ENCODE data around the gene IFT81. TPM values are rescaled to one million over a fixed set of nuclear protein-coding genes. Genes with fewer than 3 reads are reported as not detected.

The IFT81 gene
- total RNA-seq, 1 donor from 2014 or later, result 17.3 TPM

- DNase-seq (ENCODE audit: low spot score), result no peak
These were observed 33.4 kb downstream of the IFT81 start for GRCh38 chr12:110157539-110157938.

GRCh38 chr12:110159671-110160245 lies 35.6 kb downstream of the IFT81 start:
- DNase-seq (ENCODE audit: low spot score), result no peak

DNA sequence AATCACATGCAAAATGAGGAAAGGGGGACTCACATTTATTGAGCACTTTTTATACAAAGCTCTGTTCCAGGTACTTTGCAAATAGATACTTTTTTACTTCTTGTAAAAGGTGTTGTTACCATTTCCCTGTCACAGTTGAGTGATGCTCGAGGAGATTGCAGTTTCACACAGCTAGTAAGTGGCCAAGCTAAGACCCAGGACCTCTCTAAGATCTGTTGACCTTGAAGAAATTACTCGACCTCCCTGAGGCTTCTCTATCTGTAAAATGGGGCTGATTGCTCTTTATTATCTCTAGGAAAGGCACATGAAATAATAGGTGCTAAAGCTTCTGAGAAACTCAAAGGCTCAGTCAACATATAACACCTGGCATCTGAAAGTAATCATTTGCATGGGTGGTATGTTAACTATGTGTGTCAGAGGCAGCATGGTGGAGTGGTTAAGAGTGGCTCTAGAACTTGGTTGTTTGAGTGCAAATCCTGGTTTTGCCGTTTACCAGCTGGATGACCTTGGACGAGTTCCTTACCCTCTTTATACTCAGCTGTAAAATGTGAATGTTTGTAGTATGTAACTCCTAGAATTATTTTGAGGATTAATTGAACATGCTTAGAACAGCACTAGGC lies 41.5 kb downstream of the IFT81 start:
- DNase-seq (ENCODE audit: low spot score), result no peak

- DNase-seq (ENCODE audit: low spot score), result no peak
These were observed 44.7 kb downstream of the IFT81 start for GRCh38 chr12:110168732-110169455.

DNA sequence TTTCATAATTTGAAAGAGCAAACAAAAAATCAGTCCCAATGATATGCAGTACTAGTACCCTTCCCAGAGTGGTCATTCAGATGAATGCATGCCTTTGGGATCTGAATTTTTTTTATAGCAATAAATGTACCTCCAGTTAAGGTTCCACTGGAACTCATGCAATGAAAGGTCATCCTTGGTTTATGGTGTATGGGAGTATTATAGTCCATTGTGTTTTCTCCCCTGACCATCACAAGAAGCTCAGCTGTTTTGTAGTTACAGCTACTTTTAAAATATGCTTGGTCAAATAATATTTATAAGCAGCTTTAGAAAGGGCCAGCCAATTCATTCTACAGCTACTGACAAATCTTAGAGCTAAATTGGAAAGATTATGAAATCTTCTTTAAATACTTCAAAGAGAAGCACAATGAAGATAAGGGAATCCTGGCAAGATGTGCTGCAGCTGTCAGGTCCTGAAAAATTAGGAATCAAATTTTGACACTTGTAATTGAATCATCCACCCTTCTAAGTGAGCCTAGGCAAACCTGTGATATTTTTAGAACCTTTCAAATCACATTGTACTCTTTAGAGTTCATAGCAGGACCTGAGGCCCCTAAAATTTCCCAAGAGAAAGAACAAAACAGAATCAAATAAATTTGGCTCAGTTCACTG lies 46.5 kb downstream of the IFT81 start:
- DNase-seq (ENCODE audit: low spot score), result no peak

- no peak for DNase-seq (ENCODE audit: low spot score)
These were observed 47.0 kb downstream of the IFT81 start for GRCh38 chr12:110171186-110171538.

- no peak for DNase-seq (ENCODE audit: low spot score)
These were observed 47.5 kb downstream of the IFT81 start for GRCh38 chr12:110171636-110172035.

DNA sequence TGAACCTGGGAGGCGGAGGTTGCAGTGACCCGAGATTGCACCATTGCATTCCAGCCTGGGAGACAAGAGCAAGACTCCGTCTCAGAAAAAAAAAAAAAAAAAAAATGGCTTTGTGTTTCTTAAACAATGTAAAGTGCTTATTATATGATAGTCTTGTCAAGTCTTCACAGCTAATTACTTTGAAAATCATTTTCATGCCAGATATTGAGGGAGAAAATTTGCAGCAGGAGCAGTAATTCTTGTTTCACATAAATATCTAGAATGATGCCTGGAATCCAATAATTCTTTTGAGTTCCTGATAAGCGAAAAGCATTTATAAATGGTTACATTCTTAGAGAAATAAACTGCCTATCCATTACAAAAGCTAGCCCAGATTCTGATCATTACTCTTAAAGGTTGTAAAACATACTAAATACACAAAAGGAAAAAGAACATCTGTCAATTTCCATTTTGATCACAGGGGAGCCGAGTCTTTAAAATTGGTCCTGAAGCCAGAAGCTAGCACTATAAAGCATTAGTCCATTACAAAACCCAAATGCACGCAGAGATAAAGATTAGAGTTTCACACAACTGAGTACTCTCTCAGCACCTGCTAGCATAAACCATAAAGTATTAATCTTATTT lies 50.3 kb downstream of the IFT81 start:
- no peak for DNase-seq (ENCODE audit: low spot score)

DNA sequence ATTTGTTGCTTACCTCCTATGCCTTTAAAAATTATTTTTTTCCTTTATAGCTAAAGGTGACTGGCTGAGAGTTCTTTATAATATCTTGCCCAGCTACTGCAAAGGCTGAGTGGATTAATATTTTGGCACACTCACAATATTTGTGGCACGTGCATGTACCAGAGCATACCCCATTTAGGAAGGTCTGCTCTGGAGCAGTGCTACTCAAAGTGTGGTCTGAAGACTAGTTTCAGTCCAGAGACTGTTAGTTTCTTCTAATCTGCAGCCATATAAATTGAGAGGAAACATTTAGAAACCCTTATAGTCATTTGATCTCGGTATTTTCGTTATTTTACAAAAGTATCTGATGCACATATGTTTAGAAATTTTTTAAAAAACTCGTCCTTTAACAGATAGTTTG lies 51.0 kb downstream of the IFT81 start:
- no peak for DNase-seq (ENCODE audit: low spot score)

DNA sequence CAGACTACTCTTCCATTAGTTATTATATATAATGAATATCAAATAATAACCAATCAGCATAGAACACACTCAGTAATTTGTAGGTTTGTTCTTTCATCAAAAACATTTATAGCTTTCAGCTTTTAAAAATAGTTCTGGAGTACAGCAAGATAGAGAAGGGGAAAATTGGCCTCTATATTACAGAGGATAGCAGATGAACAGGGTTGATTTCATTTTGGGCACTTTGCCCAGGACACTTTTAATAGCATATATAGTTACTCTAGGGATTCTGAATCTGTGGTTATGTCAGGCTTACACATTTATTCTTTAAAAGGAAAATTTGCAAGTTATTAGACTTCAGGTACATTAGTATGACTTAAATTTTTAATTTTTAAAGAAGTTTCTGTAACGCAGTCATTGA lies 52.6 kb downstream of the IFT81 start:
- no peak for DNase-seq (ENCODE audit: low spot score)

DNA sequence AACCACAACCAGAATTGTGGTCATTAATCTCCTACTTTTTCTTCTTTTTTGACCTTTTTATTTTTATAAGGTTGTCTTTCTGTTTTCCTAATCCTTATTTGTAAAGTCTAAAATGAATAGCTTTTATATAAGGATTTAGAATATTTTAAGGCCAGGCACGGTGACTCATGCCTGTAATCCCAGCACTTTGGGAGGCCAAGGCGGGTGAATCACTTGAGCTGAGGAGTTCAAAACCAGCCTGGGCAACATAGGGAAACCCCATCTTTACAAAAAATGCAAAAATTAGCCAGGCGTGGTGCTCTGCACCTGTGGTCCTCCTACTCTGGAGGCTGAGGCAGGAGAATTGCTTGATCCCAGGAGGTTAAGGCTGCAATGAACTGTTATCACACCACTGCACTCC lies 55.1 kb downstream of the IFT81 start:
- no peak for DNase-seq (ENCODE audit: low spot score)

DNA sequence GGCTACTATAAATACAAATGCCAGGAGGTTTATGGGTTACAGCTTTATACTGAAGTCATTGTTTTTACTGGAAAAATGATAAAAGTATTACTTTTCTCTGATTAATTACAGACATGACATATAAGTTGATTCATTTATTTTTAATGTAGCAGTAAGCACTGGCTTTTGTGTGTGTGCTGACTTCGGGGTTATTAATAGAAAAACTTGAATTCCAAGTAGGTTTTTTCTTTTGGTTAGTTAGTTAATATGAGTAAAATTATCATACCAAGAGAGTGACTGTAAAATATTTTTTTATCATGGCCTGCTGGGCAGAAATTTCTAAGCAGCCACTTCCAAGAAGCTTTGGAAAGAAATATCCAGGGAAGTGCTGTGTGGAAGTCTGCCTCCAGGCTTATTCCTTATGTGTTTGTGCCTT lies 56.4 kb downstream of the IFT81 start:
- DNase-seq (ENCODE audit: low spot score), result no peak

DNA sequence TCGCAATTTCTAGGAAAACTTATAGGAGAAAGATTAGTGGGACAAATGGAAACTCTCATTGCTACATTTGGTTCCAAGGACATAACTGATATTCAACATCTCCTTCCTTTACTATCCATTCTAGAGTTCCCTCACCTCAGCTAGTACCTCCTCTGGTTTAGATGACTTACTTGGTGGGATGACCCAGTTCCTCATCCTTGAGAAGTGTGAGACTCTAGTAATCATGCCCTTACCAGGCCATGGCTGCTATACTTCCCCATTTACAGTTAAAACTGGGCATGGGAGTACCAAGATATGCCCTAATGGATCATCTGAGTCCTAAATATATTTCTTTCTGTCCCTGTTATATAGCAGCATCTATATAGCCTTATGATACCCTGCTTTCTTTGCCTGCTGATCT lies 58.1 kb downstream of the IFT81 start:
- no peak for DNase-seq (ENCODE audit: low spot score)

GRCh38 chr12:110183386-110183785 lies 59.2 kb downstream of the IFT81 start:
- no peak for DNase-seq (ENCODE audit: low spot score)

DNA sequence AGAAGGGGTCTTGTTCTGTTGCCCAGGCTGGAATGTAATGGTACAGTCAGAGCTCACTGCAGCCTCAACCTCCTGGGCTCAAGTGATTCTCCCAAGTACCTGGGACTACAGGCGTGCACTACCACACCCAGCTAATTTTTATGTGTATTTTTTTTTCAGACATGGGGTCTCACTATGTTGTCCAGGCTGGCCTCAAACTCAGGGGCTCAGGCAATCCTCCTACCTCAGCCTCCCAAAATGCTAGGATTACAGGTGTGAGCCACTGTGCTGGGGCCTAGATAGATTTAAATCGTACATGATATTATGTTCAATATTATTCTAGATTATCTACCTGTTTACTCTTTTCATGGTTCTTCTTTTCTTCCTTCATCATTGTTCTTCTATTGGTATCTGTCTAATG lies 61.5 kb downstream of the IFT81 start:
- DNase-seq (ENCODE audit: low spot score), result no peak

- no peak for DNase-seq (ENCODE audit: low spot score)
These were observed 61.9 kb downstream of the IFT81 start for GRCh38 chr12:110186059-110186458.

- no peak for DNase-seq (ENCODE audit: low spot score)
These were observed 69.0 kb downstream of the IFT81 start for GRCh38 chr12:110193196-110193595.

DNA sequence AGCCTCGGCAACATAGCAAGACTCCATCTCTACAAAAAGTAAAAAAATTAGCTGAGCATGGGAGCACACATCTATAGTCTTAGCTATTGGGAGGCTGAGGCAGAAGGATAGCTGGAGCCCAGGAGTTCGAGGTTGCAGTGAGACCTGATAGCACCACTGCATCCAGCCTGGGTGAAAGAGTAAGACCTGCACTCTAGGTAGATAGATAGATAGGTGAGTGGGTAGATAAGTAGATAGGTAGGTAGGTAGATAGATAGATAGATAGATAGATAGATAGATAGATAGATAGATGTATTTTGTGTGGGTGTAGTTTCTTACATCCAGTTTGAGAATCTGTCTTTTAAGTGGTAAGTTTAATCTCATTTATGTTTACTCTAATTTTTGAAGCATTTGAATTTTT lies 72.8 kb downstream of the IFT81 start:
- DNase-seq (ENCODE audit: low spot score), result no peak

DNA sequence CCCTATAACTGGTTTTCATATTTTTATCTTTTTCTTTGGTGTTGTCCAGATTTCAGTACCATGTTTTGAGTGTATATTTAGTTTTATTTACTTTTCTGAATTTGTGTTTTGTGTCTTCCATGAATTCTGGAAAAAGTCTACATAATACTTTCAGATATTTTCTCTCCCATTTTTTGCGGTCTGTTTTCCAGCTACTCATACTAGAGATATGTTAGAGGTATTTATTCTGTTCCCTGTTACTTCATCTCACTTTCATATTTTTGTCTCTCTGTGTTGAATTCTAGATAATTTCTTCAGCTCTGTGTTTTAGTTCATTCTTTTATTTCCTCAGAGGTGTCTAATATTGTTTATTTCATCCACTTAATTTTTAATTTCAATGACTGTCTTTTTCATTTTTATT lies 74.2 kb downstream of the IFT81 start:
- no peak for DNase-seq (ENCODE audit: low spot score)

GRCh38 chr12:110199339-110200123 lies 75.4 kb downstream of the IFT81 start:
- no peak for DNase-seq (ENCODE audit: low spot score)

GRCh38 chr12:110200124-110200417 lies 75.9 kb downstream of the IFT81 start:
- no peak for DNase-seq (ENCODE audit: low spot score)

DNA sequence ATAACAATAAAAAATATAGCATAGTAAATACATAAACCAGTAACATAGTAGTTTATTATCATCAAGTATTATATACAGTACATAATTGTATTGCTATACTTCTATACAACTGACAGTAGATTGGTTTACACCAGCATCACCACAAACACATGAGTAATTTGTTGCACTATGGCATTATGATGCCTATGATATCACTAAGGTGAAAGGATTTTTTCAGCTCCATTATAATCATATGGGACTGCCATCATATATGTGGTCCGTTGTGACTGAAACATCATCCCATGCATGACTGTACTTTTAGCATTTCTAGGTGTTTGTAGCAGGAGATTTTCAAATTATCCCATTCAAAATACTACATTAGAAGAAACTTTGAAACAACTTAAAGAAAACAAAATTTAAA lies 77.8 kb downstream of the IFT81 start:
- DNase-seq (ENCODE audit: low spot score), result no peak

Measured in mucosa of gallbladder (tissue), 1 donor.